ENCODE measurements around the gene TMEM81.

The TMEM81 gene

DNA sequence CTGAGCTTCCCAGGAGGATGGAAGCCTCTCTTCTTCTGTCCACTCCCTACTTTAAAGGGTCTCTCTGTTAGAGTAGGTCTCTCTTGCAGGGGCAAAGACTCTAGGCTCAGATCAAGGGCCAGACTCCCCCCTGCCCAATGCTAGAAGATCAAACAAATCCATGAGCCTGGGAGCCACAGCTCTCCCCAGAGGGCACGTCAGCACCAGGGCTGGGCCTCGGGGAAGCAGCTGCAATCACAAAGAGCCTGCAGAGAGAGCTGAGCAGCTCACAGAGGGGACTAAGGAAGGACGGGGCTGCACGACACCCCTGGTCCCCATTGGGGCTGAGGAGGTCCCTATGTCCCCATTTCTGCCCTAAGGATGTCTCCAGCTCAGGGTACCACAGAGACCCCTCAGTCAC is 37.4 kb downstream of the TMEM81 start:
- peaks cover 33% of the 10 kb centered on the region for H3K27me3 ChIP-seq (ENCODE audit: insufficient read depth, poor library complexity, severe bottlenecking)
- no peak overlapping the region for H3K27ac ChIP-seq (ENCODE audit: poor library complexity, severe bottlenecking)
- H3K9me3 ChIP-seq (ENCODE audit: severe bottlenecking): no peaks in the 10 kb centered on the region

GRCh38 chr1:205045146-205045545 is 39.1 kb downstream of the TMEM81 start:
- Histone ChIP-seq H3K36me3 (ENCODE audit: low read depth) (no peaks in the 10 kb centered on the region), H3K4me3 (ENCODE audit: severe bottlenecking) (no peak overlapping the region), H3K4me1 (ENCODE audit: insufficient read depth, poor library complexity, severe bottlenecking) (no peaks in the 10 kb centered on the region), H3K27ac (ENCODE audit: poor library complexity, severe bottlenecking) (no peak overlapping the region), H3K9me3 (ENCODE audit: severe bottlenecking) (no peaks in the 10 kb centered on the region), H3K27me3 (ENCODE audit: insufficient read depth, poor library complexity, severe bottlenecking) (peaks cover 44% of the 10 kb centered on the region)
- no peak for TF ChIP-seq CTCF (IDR thresholded peaks at IDR 0.05; ENCODE audit: poor library complexity, severe bottlenecking)
- ATAC-seq (ENCODE audit: low read depth) (no peak), DNase-seq (ENCODE audit: low spot score) (no peak)

More for the DNA sequence above, 37.4 kb downstream of the TMEM81 start:
- ATAC-seq (ENCODE audit: low read depth): no peak
- no peaks in the 10 kb centered on the region for H3K4me1 ChIP-seq (ENCODE audit: insufficient read depth, poor library complexity, severe bottlenecking)
- H3K4me3 ChIP-seq (ENCODE audit: severe bottlenecking): no peak overlapping the region
- H3K36me3 ChIP-seq (ENCODE audit: low read depth): no peaks in the 10 kb centered on the region
- no peak for TF ChIP-seq CTCF (IDR thresholded peaks at IDR 0.05; ENCODE audit: poor library complexity, severe bottlenecking)
- DNase-seq (ENCODE audit: low spot score): no peak

DNA sequence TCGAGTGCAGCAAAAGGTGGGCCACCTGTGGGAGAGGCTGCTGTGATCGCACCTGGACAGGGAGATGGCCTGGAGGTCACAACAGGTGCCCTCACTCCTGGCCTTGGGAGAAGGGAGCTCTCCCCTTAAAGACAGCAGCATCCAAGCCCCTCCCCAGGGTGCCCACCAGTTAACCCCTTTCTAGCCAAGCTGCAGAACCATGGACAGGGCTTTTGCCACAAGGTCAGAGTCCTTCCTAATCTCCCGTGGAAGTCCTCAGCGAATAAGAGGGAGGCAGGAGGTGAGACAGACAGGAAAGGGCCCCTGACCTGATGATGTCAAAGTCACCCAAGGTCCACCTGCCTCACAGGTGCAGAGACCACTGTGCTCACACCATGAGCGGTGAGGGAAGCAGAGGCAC is 39.5 kb downstream of the TMEM81 start:
- Histone ChIP-seq H3K9me3 (ENCODE audit: severe bottlenecking) (no peaks in the 10 kb centered on the region), H3K27me3 (ENCODE audit: insufficient read depth, poor library complexity, severe bottlenecking) (peaks cover 44% of the 10 kb centered on the region), H3K36me3 (ENCODE audit: low read depth) (no peaks in the 10 kb centered on the region), H3K4me3 (ENCODE audit: severe bottlenecking) (no peak overlapping the region), H3K27ac (ENCODE audit: poor library complexity, severe bottlenecking) (no peak overlapping the region), H3K4me1 (ENCODE audit: insufficient read depth, poor library complexity, severe bottlenecking) (no peaks in the 10 kb centered on the region)
- DNase-seq (ENCODE audit: low spot score) (no peak), ATAC-seq (ENCODE audit: low read depth) (no peak)
- no peak for TF ChIP-seq CTCF (IDR thresholded peaks at IDR 0.05; ENCODE audit: poor library complexity, severe bottlenecking)

DNA sequence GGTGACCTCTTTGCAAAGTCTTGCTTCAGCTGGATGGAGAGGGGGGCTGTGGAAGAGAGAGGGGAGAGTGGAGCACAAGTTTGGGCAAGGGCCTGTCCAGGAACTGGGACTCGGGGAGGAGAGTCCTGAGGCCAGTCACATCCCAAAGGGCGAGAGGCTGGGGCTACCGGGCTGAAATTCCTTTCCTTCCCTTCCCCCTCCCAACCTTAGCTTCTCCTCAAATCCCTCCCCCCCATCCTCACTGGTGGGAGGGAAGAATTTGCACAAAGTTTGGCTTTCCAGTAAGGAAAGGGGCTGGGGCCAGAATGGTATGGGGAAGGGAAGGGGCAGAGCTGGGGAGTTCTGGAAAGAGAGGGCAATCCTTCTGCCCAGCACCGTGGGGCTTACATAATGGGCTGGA is 40.4 kb downstream of the TMEM81 start:
- TF ChIP-seq CTCF (IDR thresholded peaks at IDR 0.05; ENCODE audit: poor library complexity, severe bottlenecking): no peak
- H3K36me3 ChIP-seq (ENCODE audit: low read depth): no peaks in the 10 kb centered on the region
- H3K9me3 ChIP-seq (ENCODE audit: severe bottlenecking): no peaks in the 10 kb centered on the region
- no peak overlapping the region for H3K27ac ChIP-seq (ENCODE audit: poor library complexity, severe bottlenecking)
- peaks cover 44% of the 10 kb centered on the region for H3K27me3 ChIP-seq (ENCODE audit: insufficient read depth, poor library complexity, severe bottlenecking)
- no peak overlapping the region for H3K4me3 ChIP-seq (ENCODE audit: severe bottlenecking)
- DNase-seq (ENCODE audit: low spot score) (no peak), ATAC-seq (ENCODE audit: low read depth) (no peak)
- H3K4me1 ChIP-seq (ENCODE audit: insufficient read depth, poor library complexity, severe bottlenecking): no peaks in the 10 kb centered on the region

GRCh38 chr1:205042911-205043806 is 41.1 kb downstream of the TMEM81 start, which contains the start of gene CNTN2:
Gene CNTN2 (plus strand): TSS chr1:205043212. CDS start chr1:205053186, 9,974 bp downstream.
- Histone ChIP-seq H3K9me3 (ENCODE audit: severe bottlenecking) (no peaks in the 10 kb centered on the region), H3K27me3 (ENCODE audit: insufficient read depth, poor library complexity, severe bottlenecking) (peaks cover 44% of the 10 kb centered on the region), H3K27ac (ENCODE audit: poor library complexity, severe bottlenecking) (no peak within 1 kb of the TSS), H3K4me3 (ENCODE audit: severe bottlenecking) (no peak within 1 kb of the TSS), H3K36me3 (ENCODE audit: low read depth) (no peaks in the 10 kb centered on the region), H3K4me1 (ENCODE audit: insufficient read depth, poor library complexity, severe bottlenecking) (no peaks in the 10 kb centered on the region)
- no peak for TF ChIP-seq CTCF (IDR thresholded peaks at IDR 0.05; ENCODE audit: poor library complexity, severe bottlenecking)
- DNase-seq (ENCODE audit: low spot score): no peak
- 0 out of 3 replicates have a peak, but pooled peaks have one; percentile 44 for ATAC-seq (ENCODE audit: low read depth)

All from RWPE2 (cell line).